GM19239 (cell line): ENCODE data around the gene CDC16.

Experiments
- DNase-seq: peaks from one replicate; pipeline ENCODE4 v3.0.0; 2011; ENCODE audit warnings: low spot score; ENCODE audit not compliant: insufficient read length
- FAIRE-seq: peaks from 2 replicates; lab custom pipeline; 2011; peaks lifted over from hg19 to GRCh38; lab: Jason Lieb, UNC

CDC16 gene

GRCh38 chr13:114321256-114321655 is 86.6 kb downstream of the CDC16 start:
- no peak for FAIRE-seq
- DNase-seq: no peak
